Fibroblast of skin of right biceps (primary cell): ENCODE data around the gene USP27X.

ENCODE experiments used
- DNase-seq: peaks from one replicate; pipeline ENCODE4 v3.0.0-alpha.2; 2013

The USP27X gene

DNA sequence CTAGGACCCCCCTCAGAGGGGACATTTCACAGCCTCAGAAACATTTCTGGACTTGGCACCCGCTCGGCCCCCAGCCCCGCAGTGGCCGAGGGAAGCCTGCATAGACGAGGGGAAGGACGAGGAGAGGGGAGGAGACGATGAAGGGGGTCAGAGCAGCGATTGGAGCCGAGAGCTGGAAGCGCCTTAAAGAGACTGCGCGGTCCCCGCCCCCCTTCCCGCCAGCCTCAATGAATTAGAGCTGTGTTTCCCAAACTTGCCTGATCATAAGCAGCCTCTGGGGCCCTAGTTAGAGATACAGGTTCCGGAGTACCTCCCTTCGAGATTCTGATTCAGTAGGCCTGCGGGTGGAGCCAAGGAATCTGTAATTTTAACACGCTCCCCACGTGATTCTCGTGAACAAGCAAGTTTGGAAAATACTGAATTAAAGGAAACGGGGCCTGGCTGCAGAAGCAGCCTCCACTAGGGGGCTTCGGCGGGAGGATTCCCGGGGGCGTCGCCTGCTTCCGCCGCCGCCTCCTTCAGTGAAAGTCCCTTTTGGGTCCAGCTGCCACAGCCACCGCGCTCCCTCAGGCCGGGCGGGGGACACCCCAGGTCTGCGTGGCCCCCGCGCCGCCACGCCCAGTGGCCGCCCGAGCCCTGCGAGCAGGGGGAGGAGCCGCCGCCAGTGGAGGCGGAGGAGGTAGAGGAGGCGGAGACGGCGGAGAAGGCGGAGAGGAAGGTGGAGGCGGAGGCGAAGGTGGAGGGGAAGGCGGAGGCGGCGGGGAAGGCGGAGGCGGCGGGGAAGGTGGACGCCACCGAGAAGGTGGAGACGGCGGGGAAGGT lies at the start of gene USP27X:
Gene USP27X (plus strand): TSS at position 651 of the 822 bp plus-strand sequence. CDS start 824 bp downstream, outside the sequence.
- peak; percentile 88 for DNase-seq

GRCh38 chrX:49838374-49838773 lies 40.9 kb upstream of the USP27X start:
- DNase-seq, result peak; percentile 6

DNA sequence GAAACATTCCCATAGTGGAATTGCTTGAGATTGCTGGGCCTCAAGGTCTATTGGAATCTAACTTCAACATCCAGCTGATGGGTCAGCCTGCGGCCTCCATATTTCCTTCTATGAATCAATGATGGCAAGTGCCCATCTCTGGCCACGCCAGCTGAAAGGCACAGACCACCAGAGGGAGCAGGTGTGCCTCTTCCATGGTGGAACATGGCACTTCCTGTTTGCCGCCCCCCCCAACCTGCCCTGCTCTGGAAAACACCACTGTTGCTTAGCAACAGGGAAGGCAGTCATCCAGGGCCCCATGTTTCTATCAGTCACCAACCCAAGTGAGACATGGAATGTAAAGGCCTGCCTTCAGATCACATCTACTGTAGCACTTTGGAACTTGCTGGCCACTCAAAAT lies 38.6 kb upstream of the USP27X start:
- DNase-seq, result peak; percentile 56

DNA sequence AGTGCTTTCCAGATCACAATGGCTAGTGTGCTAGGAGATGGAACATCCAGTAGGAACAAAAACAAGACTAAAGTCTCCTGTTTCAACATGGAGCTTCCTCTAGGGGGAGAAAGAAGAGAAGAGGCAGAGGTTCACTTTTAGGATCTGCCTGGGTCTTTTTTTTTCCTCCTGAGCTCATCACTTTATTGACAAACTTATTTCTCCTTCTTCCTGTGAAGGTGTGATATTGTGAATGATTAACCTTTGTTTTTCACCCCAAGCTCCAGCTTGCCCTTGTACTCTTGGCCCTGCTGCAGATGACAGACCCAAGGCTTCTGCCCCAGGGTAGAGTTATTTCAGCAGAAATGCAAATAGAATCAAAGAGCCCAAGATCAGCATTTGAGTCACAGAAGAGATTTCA lies 36.7 kb upstream of the USP27X start:
- no peak for DNase-seq

- DNase-seq, result no peak
Measured at GRCh38 chrX:49844611-49845010, 34.7 kb upstream of the USP27X start.

DNA sequence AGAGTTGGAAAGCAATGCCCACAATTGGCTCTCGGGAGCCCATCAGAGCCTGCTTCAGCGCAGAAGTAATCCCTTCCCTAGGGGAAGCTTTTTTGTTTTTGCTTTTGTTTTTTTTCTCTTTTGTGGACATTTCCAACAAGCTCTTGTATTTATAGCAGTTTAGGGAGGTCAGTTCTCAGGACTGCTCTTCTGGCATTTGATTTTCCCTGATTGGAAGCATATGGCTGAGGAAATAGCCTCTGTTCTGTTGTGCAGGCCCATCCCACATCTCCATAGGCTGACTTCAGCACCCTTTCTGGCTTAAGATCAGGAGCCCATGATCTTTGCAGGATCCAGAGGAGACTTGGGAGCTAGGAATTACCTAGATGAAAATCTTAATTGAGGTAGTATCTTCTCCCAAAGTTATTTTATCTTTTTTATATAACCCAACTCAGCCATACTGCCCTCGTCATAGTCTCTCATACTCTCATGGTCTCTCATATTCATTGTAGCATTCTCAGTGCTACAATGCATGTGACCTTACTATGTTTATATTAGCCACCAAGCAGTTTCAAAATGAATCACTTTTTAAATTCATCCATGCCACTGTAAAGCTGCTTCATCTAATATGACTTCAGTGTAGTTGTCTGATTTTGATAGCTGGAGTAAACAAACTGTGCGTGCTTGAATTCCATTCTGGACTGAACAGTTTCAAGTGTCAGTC lies 33.4 kb upstream of the USP27X start:
- DNase-seq, result no peak

DNA sequence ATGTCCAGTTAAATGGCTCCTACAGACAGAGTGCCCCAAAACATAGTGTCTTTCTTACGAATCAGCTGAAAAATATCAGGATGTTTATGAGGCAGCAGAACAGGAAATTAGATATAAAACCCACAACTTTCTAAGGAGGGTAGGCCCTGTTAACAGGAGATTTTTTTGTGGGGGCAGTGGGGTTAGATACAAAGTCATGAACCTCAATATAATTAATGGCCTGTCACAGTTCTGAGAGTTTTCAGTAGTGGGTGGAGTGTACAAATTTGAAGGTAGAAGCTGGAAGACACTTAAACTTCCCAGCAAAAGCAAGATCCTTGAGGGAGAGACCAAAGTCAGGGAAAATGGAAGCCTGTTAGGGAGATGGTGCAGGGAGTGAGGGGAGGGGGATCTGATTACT lies 32.8 kb upstream of the USP27X start:
- no peak for DNase-seq

- DNase-seq, result no peak
Measured at GRCh38 chrX:49848275-49848674, 31.0 kb upstream of the USP27X start.

DNA sequence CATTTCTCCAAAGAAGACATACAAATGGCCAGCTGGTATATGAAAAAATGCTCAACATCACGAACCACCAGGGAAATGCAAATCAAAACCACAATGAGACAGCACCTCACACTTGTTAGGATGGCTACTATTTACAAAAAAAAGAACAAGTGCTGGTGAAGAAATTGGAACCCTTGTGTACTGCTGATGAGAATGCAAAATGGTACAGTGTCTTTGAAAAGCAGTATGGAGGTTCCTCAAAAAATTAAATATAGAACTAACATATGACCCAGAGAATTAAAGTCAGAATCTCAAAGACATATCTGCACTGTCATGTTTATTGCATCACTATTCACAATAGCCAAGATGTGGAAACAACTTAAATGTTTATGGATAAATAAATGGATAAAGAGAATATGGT lies 29.3 kb upstream of the USP27X start:
- DNase-seq, result no peak

DNA sequence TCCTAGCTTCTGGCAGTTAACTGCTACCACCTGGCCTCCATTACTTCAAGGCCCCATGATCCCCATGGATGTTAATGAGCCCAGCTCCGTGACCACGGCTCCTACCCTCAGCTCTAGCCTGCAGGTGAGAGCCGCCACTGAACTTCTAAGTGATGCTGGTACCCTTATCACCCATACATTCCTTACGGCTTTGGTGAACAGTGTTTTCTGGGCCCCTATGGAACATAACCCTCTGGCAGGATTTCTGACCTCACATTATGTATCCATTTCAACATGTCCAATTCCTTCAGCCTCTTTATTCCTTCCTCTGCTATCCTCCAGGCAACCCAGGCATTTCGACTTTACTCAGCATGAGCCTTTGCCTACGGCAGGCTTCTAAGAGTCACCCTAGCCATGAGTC lies 25.6 kb upstream of the USP27X start:
- DNase-seq, result no peak

DNA sequence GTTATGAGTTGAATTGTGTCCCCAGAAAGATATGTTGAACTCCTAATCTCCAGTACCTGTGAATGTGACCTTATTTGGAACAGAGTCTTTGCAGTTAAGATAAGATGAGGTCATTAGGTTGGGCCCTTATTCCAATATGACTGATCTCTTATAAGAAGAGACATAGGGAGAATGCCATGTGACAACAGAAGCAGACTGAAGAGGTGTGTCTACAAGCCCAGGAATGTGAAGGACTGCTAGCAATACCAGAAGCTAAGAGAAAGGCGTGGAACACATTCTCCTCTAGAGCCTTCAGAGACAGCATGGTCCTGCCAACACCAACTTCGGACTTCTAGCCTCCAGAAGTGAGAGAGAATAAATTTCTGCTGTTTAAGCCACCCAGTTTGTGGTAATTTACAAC lies 22.5 kb upstream of the USP27X start:
- DNase-seq, result no peak

GRCh38 chrX:49858341-49858740 lies 20.9 kb upstream of the USP27X start:
- DNase-seq, result no peak

DNA sequence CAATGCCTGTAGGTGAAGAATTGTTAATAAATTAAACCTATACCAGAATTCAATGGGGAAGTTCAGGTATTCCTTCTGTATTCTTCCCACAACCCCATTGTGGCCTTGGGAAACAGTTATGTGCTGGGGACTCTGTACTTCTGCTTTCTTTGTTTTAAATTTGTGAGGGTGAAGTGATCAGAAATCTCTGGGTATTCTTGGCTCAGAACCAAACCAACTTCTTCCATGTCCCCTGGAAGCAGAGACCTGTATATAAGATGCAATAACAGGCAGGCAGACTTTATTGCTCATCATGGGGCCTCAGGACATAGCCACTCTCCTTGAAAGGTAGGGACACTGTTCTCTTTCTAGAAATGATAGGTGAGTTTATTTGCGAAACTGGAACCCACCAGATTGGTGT lies 19.8 kb upstream of the USP27X start:
- no peak for DNase-seq

- DNase-seq, result no peak
Measured at GRCh38 chrX:49860867-49861535, 18.3 kb upstream of the USP27X start.

- no peak for DNase-seq
Measured at GRCh38 chrX:49862093-49862492, 17.2 kb upstream of the USP27X start.

DNA sequence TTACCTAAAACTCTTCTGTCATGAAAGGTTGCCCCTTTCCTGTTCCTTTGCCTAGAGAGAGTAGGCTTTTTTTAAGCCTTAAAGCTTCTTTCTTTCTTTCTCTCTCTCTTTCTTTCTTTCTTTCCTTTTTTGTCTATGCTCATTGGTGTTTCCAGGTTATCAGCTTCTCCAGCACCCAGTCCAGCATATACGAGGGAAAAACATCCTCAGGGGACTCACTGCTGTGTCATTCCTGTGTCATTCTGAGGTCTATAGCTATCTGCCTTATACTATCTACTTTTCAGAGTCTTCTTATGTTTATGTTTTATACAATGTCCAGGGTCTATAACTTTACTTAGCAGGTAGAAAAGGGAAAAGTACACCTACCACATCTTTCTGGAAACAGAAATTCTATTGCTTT lies 10.5 kb upstream of the USP27X start:
- DNase-seq, result no peak

- peak; percentile 8 for DNase-seq
Measured at GRCh38 chrX:49876750-49877149, 2.5 kb upstream of the USP27X start.

DNA sequence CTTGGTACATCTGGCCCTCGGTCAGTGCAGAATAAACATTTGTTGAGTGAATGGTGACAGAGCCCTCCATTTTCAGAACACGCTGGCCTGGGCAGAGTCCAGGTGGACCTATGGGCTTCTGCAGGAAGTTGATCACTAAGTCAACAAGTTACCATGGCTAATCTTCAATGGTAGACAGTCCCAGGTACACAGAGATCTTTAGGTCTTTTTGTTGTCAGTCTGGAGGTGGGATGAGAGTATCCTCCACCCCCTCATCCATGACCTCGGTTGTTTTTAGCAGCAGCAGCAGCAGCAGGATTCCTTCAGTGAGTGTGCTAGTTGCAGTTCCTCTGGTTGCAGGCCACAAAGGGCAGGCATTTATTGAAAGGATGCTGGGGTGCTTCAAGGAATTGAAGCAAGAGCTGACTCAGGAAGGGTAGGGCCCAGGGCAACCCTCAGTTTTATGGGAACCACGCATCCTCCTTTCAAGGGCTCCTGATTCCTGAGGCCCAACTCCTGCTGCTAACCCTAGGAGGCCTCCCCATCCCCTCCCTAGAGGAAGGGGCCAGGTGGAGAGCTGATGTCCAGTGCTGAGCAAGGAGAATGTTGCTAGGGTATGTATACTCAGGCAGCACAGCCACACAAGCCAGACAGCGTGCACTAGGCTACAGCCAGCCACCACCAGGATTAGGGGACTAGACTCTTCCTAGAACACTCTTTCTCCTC lies 1.7 kb upstream of the USP27X start:
- no peak for DNase-seq

- DNase-seq, result no peak
Measured at GRCh38 chrX:49878128-49878833, 1.0 kb upstream of the USP27X start.

GRCh38 chrX:49879656-49880277 lies 483 bp downstream of the USP27X start:
- DNase-seq, result peak; percentile 1

DNA sequence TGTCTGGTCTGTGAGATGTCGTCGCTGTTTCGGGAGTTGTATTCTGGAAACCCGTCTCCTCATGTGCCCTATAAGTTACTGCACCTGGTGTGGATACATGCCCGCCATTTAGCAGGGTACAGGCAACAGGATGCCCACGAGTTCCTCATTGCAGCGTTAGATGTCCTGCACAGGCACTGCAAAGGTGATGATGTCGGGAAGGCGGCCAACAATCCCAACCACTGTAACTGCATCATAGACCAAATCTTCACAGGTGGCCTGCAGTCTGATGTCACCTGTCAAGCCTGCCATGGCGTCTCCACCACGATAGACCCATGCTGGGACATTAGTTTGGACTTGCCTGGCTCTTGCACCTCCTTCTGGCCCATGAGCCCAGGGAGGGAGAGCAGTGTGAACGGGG lies 1.4 kb downstream of the USP27X start:
- DNase-seq, result no peak

DNA sequence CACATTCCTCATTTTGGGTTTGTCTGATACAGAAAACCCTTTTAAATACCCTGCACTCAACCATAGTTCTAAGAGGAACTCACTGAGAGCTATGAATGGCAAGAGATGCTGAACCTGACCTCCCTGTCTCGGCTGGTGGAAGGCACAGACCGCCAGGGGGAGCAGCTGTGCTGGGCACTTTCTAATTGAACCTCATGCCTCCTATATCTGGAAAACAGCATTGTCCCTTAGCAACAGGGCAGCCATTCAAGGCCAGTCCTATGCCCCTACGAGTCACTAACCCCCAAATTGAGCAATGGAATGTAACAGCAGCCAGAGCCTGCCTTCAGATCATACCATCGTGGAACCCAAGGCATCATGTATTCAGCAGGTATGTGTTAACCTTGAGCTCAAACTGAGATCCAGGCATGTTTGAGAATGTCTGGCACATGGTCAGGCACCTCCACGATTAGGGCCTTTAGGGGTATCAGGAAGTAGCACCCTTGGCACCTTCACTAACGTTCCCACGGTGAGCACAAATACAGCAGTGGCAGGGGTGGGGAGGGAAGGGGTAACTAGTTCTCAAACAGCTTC lies 5.1 kb downstream of the USP27X start:
- DNase-seq, result peak; percentile 52
